Ecto neural progenitor cell (in vitro differentiated cells): Measurements from ENCODE around the gene TSEN15.
"Not testable (repeated sequence)": the region's sequence is repeated elsewhere in the genome, so short reads cannot be mapped to it uniquely, and the experiment has no call there.

Experiments used
- DNase-seq: peaks from one replicate; pipeline ENCODE4 v3.0.0-alpha.2; 2018; ENCODE audit warnings: low spot score

TSEN15 gene

GRCh38 chr1:184031409-184032107, 20.0 kb upstream of the TSEN15 start:
- DNase-seq, result no peak

DNA sequence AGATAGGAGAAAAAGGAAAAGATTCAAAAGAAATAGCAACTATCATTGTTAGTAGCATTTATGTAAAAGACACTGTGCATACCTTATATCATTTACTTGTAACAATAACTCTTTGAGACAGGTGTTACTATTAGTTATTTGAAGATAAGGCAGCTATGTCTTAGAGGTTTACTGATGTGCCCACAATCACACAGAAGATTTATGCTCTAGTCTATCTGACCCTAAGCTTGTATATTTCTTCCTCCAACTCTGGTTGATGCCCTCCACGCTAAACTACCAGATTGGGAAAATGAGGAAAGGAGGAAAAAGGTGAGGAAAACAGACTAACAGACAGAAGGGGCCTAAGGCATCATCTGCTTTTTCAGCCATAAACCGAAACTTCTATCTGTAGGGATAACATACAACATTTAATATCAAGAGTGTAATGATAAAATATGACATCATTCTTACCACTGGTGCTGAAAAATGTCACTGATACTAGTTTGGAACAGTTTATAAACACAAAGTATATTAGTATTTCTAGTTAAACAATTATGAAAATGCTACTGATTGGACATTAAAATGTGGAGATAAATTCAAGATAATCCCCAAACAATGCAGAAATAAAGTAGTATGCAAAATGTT, 19.1 kb upstream of the TSEN15 start:
- no peak for DNase-seq

DNA sequence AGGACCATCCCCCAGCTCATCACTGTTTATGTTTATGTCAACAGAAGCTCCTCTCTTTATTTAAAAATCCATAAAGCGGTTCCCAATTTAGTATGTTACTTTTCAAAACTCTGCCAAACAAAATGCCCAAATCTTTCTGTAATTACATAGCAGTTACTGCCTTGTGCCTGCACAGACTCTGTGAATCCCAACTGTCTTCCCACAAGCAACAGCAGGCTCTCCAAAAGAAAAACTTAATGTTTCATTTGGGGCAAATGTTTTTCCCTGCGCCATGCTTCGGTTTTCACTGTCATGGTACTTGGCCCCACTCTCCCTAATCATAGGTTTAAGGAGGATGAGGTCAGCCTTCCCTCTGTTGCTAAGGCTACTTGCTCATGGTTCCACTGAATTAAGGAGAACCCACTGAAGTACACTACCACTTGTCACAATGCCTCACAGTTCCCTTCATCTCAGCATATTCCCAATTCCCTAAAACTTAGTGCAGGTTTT, 18.6 kb upstream of the TSEN15 start:
- DNase-seq, result no peak

- DNase-seq, result no peak
Observed at GRCh38 chr1:184033711-184034167, 17.8 kb upstream of the TSEN15 start.

- no peak for DNase-seq
Observed at GRCh38 chr1:184034761-184035379, 16.7 kb upstream of the TSEN15 start.

DNA sequence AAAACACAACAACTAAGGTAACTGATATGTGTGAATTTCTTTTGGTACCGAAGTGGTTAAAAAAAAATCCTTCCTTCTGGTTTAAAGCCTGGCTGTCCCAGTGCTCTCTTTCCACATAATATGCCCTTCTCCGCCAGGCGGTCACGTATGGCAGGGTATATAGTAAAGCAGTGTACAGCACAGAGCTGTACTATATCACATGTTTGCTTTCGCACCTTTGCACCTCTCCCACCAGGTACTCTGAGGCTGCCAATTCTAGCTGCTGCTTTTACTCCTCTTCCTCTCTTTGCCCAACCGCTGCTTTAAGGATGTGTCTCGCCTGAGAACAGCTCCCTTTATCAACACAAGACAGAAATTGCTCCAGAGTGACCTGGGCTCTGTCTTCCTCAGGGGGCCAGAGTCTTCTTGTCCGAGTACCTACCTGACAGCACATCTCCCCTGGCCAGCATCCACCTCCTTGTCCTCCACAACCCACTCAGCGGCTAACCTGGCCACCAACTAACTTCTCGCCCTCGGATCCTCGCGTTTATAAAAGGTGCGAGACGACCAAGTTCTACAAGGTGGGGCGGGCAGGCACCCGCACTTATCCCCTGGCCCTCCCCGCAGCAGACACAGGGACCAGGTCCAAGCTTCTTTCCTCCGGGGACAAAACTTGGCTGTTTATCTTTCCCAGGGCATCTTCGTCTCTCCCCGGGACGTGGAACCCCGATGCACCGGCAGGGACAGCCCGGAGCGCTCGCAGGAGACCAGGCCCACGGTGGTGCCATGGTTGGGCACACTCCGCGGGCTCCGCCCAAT, 15.6 kb upstream of the TSEN15 start:
- DNase-seq, result no peak

DNA sequence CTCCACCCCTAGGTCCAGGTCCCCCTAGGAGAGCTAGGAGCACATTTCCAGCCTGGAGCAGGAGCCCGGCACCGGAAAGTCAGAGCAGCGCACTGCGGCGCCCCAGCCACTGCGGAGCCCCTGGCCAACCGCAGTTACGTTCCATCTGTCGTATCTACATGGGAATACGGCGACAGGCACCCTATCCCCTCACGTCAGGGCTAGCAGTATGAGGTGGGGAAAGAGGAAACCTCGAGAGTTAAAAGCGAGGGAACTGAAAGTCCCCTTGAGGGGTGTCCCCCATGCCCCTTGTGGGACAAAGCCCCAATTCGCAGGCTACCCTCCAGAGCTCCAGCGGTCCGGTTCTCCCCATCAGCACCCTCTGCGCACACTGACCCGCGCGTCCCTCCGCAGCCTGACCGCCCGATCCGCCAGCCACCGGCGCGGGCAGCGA, 15.0 kb upstream of the TSEN15 start:
- peak; percentile 70 for DNase-seq

- DNase-seq, result no peak
Observed at GRCh38 chr1:184037849-184038591, 13.5 kb upstream of the TSEN15 start.

DNA sequence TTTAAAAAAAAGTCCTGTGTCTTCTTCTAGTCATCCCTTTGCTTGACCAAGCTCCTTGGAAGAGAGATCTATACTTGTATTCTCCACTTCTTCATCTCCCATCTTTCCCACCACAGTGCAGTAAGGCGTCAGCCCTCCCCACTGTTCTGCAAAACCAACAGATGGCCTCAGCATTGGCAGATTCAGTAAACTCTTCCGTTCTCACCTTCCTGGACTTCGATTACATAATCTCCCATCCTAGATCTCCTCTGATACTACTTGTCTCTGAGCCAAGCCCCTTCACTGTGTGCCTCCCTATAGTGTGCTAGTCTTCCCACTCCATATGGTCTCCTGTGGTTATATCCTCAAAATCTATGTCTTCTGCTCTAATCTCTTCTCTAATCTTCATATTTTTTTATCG, 12.4 kb upstream of the TSEN15 start:
- DNase-seq, result no peak

DNA sequence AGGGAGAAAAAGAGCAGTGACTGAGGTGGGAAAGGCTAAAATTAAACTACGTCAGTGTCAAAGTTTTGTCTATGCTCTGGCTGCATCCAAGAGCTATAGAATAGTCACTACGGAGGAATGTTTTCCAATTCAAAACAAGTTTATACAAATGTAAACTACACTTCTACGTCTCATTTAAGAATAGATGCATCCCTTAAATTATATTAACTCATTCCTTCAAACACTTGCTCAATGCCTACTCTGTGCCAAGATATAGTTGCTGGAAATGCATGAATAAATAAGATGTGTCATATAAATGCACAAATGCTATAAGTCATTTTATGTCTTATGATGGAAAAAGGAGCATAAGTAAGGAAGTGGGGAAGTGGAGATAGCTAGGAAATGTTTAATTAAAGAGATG, 9.8 kb upstream of the TSEN15 start:
- DNase-seq, result no peak

- DNase-seq, result not testable (repeated sequence)
Observed at GRCh38 chr1:184043315-184043714, 8.2 kb upstream of the TSEN15 start.

GRCh38 chr1:184044603-184045376, 6.7 kb upstream of the TSEN15 start:
- DNase-seq, result no peak

DNA sequence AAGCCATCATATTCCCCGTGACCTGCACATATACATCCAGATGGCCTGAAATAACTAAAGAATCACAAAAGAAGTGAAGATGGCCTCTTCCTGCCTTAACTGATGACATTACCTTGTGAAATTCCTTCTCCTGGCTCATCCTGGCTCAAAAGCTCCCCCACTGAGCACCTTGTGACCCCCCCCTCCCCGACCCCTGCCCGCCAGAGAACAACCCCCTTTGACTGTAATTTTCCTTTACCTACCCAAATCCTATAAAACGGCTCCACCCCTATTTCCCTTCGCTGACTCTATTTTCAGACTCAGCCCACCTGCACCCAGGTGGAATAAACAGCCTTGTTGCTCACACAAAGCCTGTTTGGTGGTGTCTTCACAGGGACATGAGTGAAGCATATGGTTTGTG, 4.0 kb upstream of the TSEN15 start:
- DNase-seq, result not testable (repeated sequence)

- no peak for DNase-seq
Observed at GRCh38 chr1:184048561-184049240, 2.8 kb upstream of the TSEN15 start.

- DNase-seq, result no peak
Observed at GRCh38 chr1:184049291-184049690, 2.2 kb upstream of the TSEN15 start.

- no peak for DNase-seq
Observed at GRCh38 chr1:184049836-184050468, 1.6 kb upstream of the TSEN15 start.

DNA sequence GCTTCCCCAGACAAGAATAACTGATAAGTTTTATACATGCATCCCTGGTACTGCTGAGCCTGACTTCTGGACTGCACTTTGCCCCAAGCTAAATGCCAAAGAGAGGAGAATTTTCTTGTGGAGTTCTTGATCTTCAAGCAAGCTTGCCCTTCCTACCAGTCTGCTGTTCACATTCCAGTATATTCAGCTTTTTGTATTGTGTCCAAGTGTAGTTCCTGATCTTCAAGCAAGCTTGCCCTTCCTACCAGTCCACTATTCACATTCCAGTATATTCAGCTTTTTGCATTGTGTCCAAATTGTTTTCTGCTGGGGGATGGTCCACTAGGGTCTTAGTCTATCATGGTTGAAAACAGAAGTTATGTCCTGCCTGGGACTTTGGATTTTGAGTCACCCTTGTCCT, 894 bp upstream of the TSEN15 start:
- DNase-seq, result no peak

- DNase-seq, result no peak
Observed at GRCh38 chr1:184051138-184051484, 419 bp upstream of the TSEN15 start.

- DNase-seq, result no peak
Observed at GRCh38 chr1:184052194-184052559, 647 bp downstream of the TSEN15 start.

DNA sequence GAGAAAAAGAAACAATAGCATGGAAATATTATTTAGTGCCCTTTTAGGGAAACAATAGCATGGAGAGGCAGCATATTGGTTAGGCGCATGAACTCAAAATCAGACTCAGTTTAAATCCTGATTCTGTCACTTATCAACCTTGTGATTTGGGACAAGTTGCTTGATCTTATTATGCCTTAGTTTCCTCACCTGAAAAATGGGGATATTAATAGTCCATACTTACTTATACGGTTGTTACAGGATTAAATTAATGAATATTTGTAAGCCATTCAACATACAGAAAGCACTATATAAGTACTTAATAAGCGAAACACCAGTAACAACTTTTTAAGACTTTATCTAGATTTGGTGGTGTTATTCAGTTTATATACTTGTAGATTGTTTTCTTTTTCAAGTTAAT, 1.2 kb downstream of the TSEN15 start:
- DNase-seq, result no peak
